AG04449 (cell line): Measurements from ENCODE around the gene STAB1.
"Not testable (repeated sequence)": the region's sequence is repeated elsewhere in the genome, so short reads cannot be mapped to it uniquely, and the experiment has no call there.

Experiments used
- CTCF ChIA-PET: fragments of 350-600 bp; formaldehyde crosslinking; extraction: SDS; loops from one replicate; lab custom pipeline; 2021; ENCODE audit warnings: antibody characterized with exemption; lab: Yijun Ruan, JAX
- POLR2A ChIA-PET: fragments of 400-600, 350-600 bp; formaldehyde crosslinking; extraction: SDS; loops from one replicate; lab custom pipeline; 2020; ENCODE audit warnings: antibody characterized with exemption, inconsistent platforms; lab: Yijun Ruan, JAX
- DNase-seq: peaks from one replicate; pipeline ENCODE4 v3.0.0-alpha.2; 2010; ENCODE audit warnings: low read depth, low spot score
- H3K4me3 ChIP-seq: 2 replicates; pipeline ENCODE4 v1.5.1; 2011; ENCODE audit warnings: low read depth, mild to moderate bottlenecking, control low read depth, low read length
- CTCF ChIP-seq: IDR thresholded peaks from one replicate; pipeline ENCODE4 v1.5.1; 2011; ENCODE audit warnings: mild to moderate bottlenecking, moderate library complexity, low read length, control low read depth, inconsistent platforms; ENCODE audit not compliant: insufficient read depth; ENCODE audit errors: missing control alignments

STAB1 gene

GRCh38 chr3:52524752-52525679, 29.9 kb downstream of the STAB1 start:
- POLR2A ChIA-PET: no interaction called here
- no peak for TF ChIP-seq CTCF
- H3K4me3 ChIP-seq: no peak overlapping the region
- CTCF ChIA-PET: no interaction called here
- no peak for DNase-seq

GRCh38 chr3:52525680-52526561, 30.8 kb downstream of the STAB1 start:
- no peak for DNase-seq
- TF ChIP-seq CTCF: no peak
- H3K4me3 ChIP-seq: no peak overlapping the region
- POLR2A ChIA-PET: interaction anchor here (0.8 kb wide), 1 partner anchor 10 kb away, joined by 3 read pairs; no protein-coding TSS in a partner anchor
- CTCF ChIA-PET: no interaction called here

GRCh38 chr3:52526671-52527038, 31.5 kb downstream of the STAB1 start:
- CTCF ChIA-PET: not testable (repeated sequence)

GRCh38 chr3:52527039-52527731, 32.0 kb downstream of the STAB1 start:
- POLR2A ChIA-PET: no interaction called here
- H3K4me3 ChIP-seq: no peak overlapping the region
- no peak for DNase-seq
- CTCF ChIA-PET: no interaction called here
- no peak for TF ChIP-seq CTCF

More at GRCh38 chr3:52526671-52527038, 31.5 kb downstream of the STAB1 start:
- DNase-seq, H3K4me3 ChIP-seq: not testable (repeated sequence)
- POLR2A ChIA-PET: interaction anchor here (0.8 kb wide), 1 partner anchor 9 kb away, joined by 3 read pairs; no protein-coding TSS in a partner anchor

GRCh38 chr3:52527732-52528585, 32.8 kb downstream of the STAB1 start:
- DNase-seq: no peak
- TF ChIP-seq CTCF: no peak
- POLR2A ChIA-PET: no interaction called here
- no peak overlapping the region for H3K4me3 ChIP-seq
- CTCF ChIA-PET: no interaction called here
